HepG2 (cell line): ENCODE measurements around the gene GPR33. TPM values are rescaled to one million over a fixed set of nuclear protein-coding genes. Genes with fewer than 3 reads are reported as not detected.

Experiments
- ATAC-seq: fragments of 200-7000 bp; cut with Tn5 transposase; 3 replicates; pipeline ENCODE4 v1.9.1; 2020; ENCODE audit warnings: mild to moderate bottlenecking, moderate library complexity
- BruUV-seq: library from RNA; stranded (reverse); fragments of 400-500 nt; replicated peaks from 2 replicates; lab custom pipeline; 2021; lab: Mats Ljungman, UMichigan
- CTCF ChIA-PET: fragments of 300-600 bp; formaldehyde crosslinking; extraction: SDS; loops from one replicate; lab custom pipeline; 2021; ENCODE audit warnings: low total read pairs, inconsistent platforms, low intra/inter-chr PET ratio; lab: Yijun Ruan, JAX
- POLR2A ChIA-PET: fragments of 350-600 bp; sonication (Branson Sonifier 250); formaldehyde crosslinking; loops from one replicate; lab custom pipeline; 2020; ENCODE audit warnings: antibody characterized with exemption, inconsistent platforms; lab: Yijun Ruan, JAX
- DNase-seq: peaks from one replicate; pipeline ENCODE4 v3.0.0-alpha.2; 2015; ENCODE audit warnings: low spot score
- FAIRE-seq: peaks from 3 replicates; lab custom pipeline; 2011; peaks lifted over from hg19 to GRCh38; lab: Jason Lieb, UNC
- H2AFZ ChIP-seq: one replicate; pipeline ENCODE4 v1.6.1; 2011; ENCODE audit warnings: low read length, inconsistent platforms
- H3K27ac ChIP-seq: fragments of 300-600 bp; 3 replicates; pipeline ENCODE4 v1.8.0; 2011; ENCODE audit warnings: mixed run types, mild to moderate bottlenecking, mixed read lengths, low read length, inconsistent platforms; ENCODE audit not compliant: insufficient read depth; ENCODE audit errors: extremely low read length
- H3K27me3 ChIP-seq, 2 experiments: fragments of 200-600 bp in 1 of 2; 2 replicates in 1 of 2; 3 replicates in 1 of 2; pipeline versions ENCODE4 v1.6.0 to v1.8.0; 2011; ENCODE audit warnings: low read length in 2 of 2, mild to moderate bottlenecking in 2 of 2, moderate library complexity in 2 of 2, inconsistent platforms in 1 of 2; ENCODE audit not compliant: insufficient read depth in 2 of 2, control insufficient read depth in 1 of 2
- H3K36me3 ChIP-seq, 2 experiments: fragments of 200-600 bp in 1 of 2; replicated peaks in 1 of 2; 2 replicates in 1 of 2; 3 replicates in 1 of 2; pipeline versions ENCODE4 v1.5.1 to v1.8.0; 2011; ENCODE audit warnings: low read length in 2 of 2, inconsistent platforms in 1 of 2; ENCODE audit not compliant: insufficient read depth in 2 of 2, control insufficient read depth in 1 of 2
- H3K4me1 ChIP-seq: 2 replicates; pipeline ENCODE4 v1.5.1; 2012; ENCODE audit warnings: low read length, inconsistent platforms; ENCODE audit not compliant: insufficient read depth
- H3K4me2 ChIP-seq: 2 replicates; pipeline ENCODE4 v1.6.0; 2011; ENCODE audit warnings: low read depth, low read length, inconsistent platforms
- H3K4me3 ChIP-seq, 3 experiments: fragments of 200-600 bp in 1 of 3; sonication (generic), shearing (Covaris generic) in 1 of 3; replicated peaks in 1 of 3; 2 replicates each; pipeline ENCODE4 v1.5.1; 2011 to 2016; ENCODE audit warnings: low read length in 3 of 3, inconsistent platforms in 2 of 3, low read depth in 2 of 3, mild to moderate bottlenecking in 2 of 3, control low read depth in 1 of 3, mixed read lengths in 1 of 3; ENCODE audit not compliant: insufficient read depth in 1 of 3
- H3K79me2 ChIP-seq: one replicate; pipeline ENCODE4 v1.6.1; 2011; ENCODE audit warnings: low read length, inconsistent platforms; ENCODE audit not compliant: insufficient read depth
- H3K9ac ChIP-seq: 2 replicates; pipeline ENCODE4 v1.6.0; 2011; ENCODE audit warnings: mild to moderate bottlenecking, low read depth, low read length, inconsistent platforms; ENCODE audit not compliant: insufficient read depth
- H3K9me3 ChIP-seq: 2 replicates; pipeline ENCODE4 v1.5.1; 2012; ENCODE audit warnings: mild to moderate bottlenecking, low read length
- H4K20me1 ChIP-seq: 2 replicates; pipeline ENCODE4 v1.6.0; 2011; ENCODE audit warnings: inconsistent platforms, mild to moderate bottlenecking, low read length, moderate library complexity; ENCODE audit not compliant: insufficient read depth
- CTCF ChIP-seq: sonication (generic); formaldehyde crosslinking; IDR thresholded peaks from 2 replicates; pipeline ENCODE4 v1.5.0; 2020; ENCODE audit warnings: mild to moderate bottlenecking, missing genetic modification reagents, moderate library complexity
- FOXJ3 ChIP-seq: sonication (generic); formaldehyde crosslinking; IDR thresholded peaks from 2 replicates; pipeline ENCODE4 v1.4.0; 2020; ENCODE audit warnings: missing genetic modification reagents, mild to moderate bottlenecking, borderline replicate concordance
- FOXK2 ChIP-seq: fragments of 450-650 bp; IDR thresholded peaks from 2 replicates; pipeline ENCODE4 v1.6.1; 2016
- FOXP4 ChIP-seq: sonication (generic); formaldehyde crosslinking; IDR thresholded peaks from 2 replicates; pipeline ENCODE4 v1.4.0; 2020; ENCODE audit warnings: missing genetic modification reagents
- GATAD2A ChIP-seq: IDR thresholded peaks from 2 replicates; pipeline ENCODE4 v1.6.1; 2016
- HIVEP1 ChIP-seq: sonication (generic); formaldehyde crosslinking; IDR thresholded peaks from 2 replicates; pipeline ENCODE4 v1.4.0; 2020; ENCODE audit warnings: mild to moderate bottlenecking, missing genetic modification reagents
- IKZF5 ChIP-seq: IDR thresholded peaks from 2 replicates; pipeline ENCODE4 v1.6.1; 2018; ENCODE audit warnings: missing genetic modification reagents, mild to moderate bottlenecking, missing compliant biosample characterization
- KLF16 ChIP-seq, 2 experiments: sonication (generic) in 1 of 2; formaldehyde crosslinking in 1 of 2; IDR thresholded peaks; 2 replicates each; pipeline versions ENCODE4 v1.6.1 to v1.8.0; 2016 to 2023; ENCODE audit warnings: missing genetic modification reagents in 2 of 2, missing compliant biosample characterization in 1 of 2
- NFE2L2 ChIP-seq: fragments of 150-350 bp; IDR thresholded peaks from 2 replicates; pipeline ENCODE4 v1.6.1; 2014; ENCODE audit warnings: low read length
- THRA ChIP-seq: sonication (generic); formaldehyde crosslinking; IDR thresholded peaks from 2 replicates; pipeline ENCODE4 v1.4.0; 2020; ENCODE audit warnings: missing genetic modification reagents, borderline replicate concordance
- ZFP37 ChIP-seq: sonication (generic); formaldehyde crosslinking; IDR thresholded peaks from 2 replicates; pipeline ENCODE4 v1.4.0; 2020; ENCODE audit warnings: missing genetic modification reagents, borderline replicate concordance
- ZNF264 ChIP-seq: sonication (generic); formaldehyde crosslinking; IDR thresholded peaks from 2 replicates; pipeline ENCODE4 v1.4.0; 2020; ENCODE audit warnings: missing genetic modification reagents
- ZNF33A ChIP-seq: sonication (generic); formaldehyde crosslinking; IDR thresholded peaks from 2 replicates; pipeline ENCODE4 v1.5.1; 2020; ENCODE audit warnings: missing genetic modification reagents, mild to moderate bottlenecking, moderate library complexity, borderline replicate concordance
- WGBS: methylation state at CpG from one replicate; pipeline ENCODE4 v1.1.6; 2017; ENCODE audit warnings: low lambda C conversion rate; 5-methylcytosine and 5-hydroxymethylcytosine counted together
- in situ Hi-C: cut with HindIII; loops from 2 replicates; pipeline ENCODE4 v1.10.0; 2017; ENCODE audit warnings: low pct_unique_long_range_greater_than_20kb; ENCODE audit not compliant: extremely low pct_ligation_motif_present
- intact Hi-C: fragments of 100-400 bp; cut with micrococcal nuclease; formaldehyde crosslinking; loops from one replicate; pipeline ENCODE4 v1.10.0; 2022; ENCODE audit not compliant: unreplicated experiment
- polyA plus RNA-seq, 8 experiments: library from polyadenylated mRNA; depleted of rRNA in 3 of 8; stranded (reverse) in 7 of 8; unstranded in 1 of 8; fragments of >200 nt; fragmentation: Illumina TruSeq in 4 of 8; extraction: Trizol in 4 of 8; gene quantifications; 2 replicates each; pipeline versions ENCODE4 v1.2.1 to v1.2.3, GENCODE V29; 2011 to 2016; ENCODE audit warnings: low read depth in 4 of 8, missing spikeins in 1 of 8, mixed read lengths in 1 of 8; ENCODE audit not compliant: insufficient read depth in 1 of 8
- total RNA-seq, 5 experiments: library from RNA; depleted of rRNA; stranded (reverse); fragments of >200 nt; fragmentation: Illumina TruSeq; extraction: Trizol; gene quantifications; 2 replicates each; pipeline ENCODE4 v1.2.3, GENCODE V29; 2016; ENCODE audit warnings: low read depth in 1 of 5

GPR33 gene
- total and polyA plus RNA-seq, 2 of the 13 experiments (the other 11 are each of a cell fraction or from before 2014, with no cell fraction given) = not detected

GRCh38 chr14:31456841-31457664, 30.8 kb downstream of the GPR33 start, which contains the start of gene DTD2 (continued):
- TF ChIP-seq ZNF33A = peak; percentile 99
- TF ChIP-seq FOXP4 (CRISPR knock-in tag) = peak; percentile 90
- no peak; the same call in 1 of the 2 replicates for TF ChIP-seq FOXK2
- peak; percentile 99 for TF ChIP-seq HIVEP1 (CRISPR knock-in tag)
- TF ChIP-seq, all 625 proteins: peak for 539

GRCh38 chr14:31449971-31450610, 37.7 kb downstream of the GPR33 start:
- H3K4me1 ChIP-seq = no peaks in the 10 kb centered on the region
- ATAC-seq (peak; percentile 94), DNase-seq (peak; percentile 68), FAIRE-seq (no peak)
- no TSS peak for BruUV-seq
- CTCF ChIA-PET = interaction anchor here (1.2 kb wide), 2 partner anchors 29 to 31 kb away, joined by 3 to 4 read pairs; partner anchors contain the start of gene HEATR5A
- no peaks in the 10 kb centered on the region for H4K20me1 ChIP-seq
- H3K9me3 ChIP-seq = no peaks in the 10 kb centered on the region
- no peaks in the 10 kb centered on the region for H3K27me3 ChIP-seq
- in situ Hi-C loops = no loop called here
- H2AFZ ChIP-seq = no peak overlapping the region
- H3K79me2 ChIP-seq = no peaks in the 10 kb centered on the region
- no peak overlapping the region for H3K9ac ChIP-seq
- POLR2A ChIA-PET = interaction anchor here (2.4 to 5.7 kb wide), 2 partner anchors 7 to 30 kb away, joined by 13 to 38 read pairs; partner anchors contain the start of genes DTD2 and HEATR5A
- H3K4me3 ChIP-seq = no peak overlapping the region
- peaks cover 10 to 19% of the 10 kb centered on the region in 2 experiments for H3K36me3 ChIP-seq
- H3K4me2 ChIP-seq = no peak overlapping the region
- intact Hi-C loops = no loop called here
- 54% methylated on average over 2 of the region's 2 CpGs for WGBS
- H3K27ac ChIP-seq = no peak overlapping the region
- 0 out of 2 replicates have a peak, but pooled peaks have one; percentile 12 for TF ChIP-seq ZNF264 (CRISPR knock-in tag)
- no peak for TF ChIP-seq IKZF5
- TF ChIP-seq THRA = 0 out of 2 replicates have a peak, but pooled peaks have one; percentile 21
- TF ChIP-seq GATAD2A (CRISPR knock-in tag) = 0 out of 2 replicates have a peak, but pooled peaks have one; percentile 14
- TF ChIP-seq ZFP37 (CRISPR knock-in tag) = 0 out of 2 replicates have a peak, but pooled peaks have one; percentile 34
- TF ChIP-seq NFE2L2 = 0 out of 2 replicates have a peak, but pooled peaks have one; percentile 6
- TF ChIP-seq FOXJ3 = 0 out of 2 replicates have a peak, but pooled peaks have one; percentile 30
- TF ChIP-seq CTCF (CRISPR knock-in tag) = peak; percentile 75
- TF ChIP-seq KLF16 (CRISPR knock-in tag; IDR thresholded peaks at IDR 0.05) = peak in 1 of 2 experiments; percentile 72; a peak in 2 of 4 replicates
